HG03060 (cell line): Measurements from ENCODE around the gene ABLIM2.

Source experiments
- ATAC-seq: cut with Tn5 transposase; IDR thresholded peaks from one replicate; pipeline ENCODE4 v1.9.1; 2021; ENCODE audit warnings: low read depth, moderate number of reproducible peaks; ENCODE audit not compliant: unreplicated experiment

ABLIM2 gene

DNA sequence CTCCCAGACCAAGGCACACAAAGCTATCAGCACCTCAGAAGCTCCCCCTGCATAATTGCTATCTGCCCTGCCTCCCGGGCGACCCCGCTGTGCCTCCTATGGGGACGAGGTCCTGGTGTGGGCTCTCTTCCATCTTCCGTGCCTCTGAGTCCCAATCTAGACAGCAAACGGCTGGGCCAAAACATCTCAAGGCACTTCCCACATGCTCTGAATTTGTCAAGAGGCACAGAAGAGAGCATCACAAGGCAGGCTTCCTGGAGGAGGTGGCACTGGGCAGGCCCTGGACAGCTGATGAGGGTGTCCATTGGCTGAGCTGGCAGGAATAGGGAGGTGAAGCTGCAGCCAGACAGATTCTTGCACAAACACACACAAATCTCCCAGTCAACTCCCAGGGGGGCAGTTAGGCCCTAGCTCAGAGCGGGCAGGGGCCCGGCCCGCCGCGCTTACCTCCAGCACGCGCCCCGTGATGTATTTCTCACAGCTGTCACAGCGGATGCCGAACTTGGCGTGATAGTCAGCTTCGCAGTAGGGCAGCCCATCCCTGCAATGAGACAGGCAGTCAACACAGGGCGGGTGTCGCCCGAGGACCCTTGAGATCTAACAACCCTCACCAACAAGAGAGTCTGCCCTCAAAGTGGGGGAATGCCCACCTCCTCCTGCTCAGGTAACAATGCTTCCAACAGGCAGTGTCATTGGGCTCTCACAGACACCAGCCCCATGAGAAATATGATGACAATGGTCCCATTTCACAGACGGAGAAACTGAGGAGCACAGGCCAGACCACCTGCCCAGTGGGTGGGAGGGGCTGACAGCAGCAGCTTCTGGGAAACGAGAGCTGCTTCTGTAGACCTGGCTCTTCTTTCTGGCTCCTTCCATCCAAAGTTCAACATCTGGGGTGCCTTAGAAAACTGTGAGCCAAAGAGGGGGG, 81.2 kb downstream of the ABLIM2 start:
- ATAC-seq, result no peak

DNA sequence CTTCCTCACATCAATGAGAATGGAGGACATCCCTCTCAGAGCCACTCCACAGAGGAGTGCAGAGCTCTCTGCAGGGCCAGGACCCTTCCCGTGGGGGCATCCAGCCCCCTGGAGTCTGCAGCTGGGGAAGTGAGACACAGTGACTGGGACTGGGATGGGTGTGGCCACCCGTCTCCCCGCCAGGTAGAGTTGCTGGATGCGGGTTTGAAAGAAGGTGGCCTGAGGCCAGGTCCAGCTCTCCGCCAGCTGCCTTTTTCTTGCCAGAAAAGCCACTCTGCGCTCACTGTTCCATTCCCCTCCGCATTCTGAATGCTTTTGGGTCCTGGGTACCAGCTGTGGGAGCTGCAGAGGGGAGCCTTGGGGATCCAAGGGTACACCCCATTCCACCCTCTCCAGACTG, 82.6 kb downstream of the ABLIM2 start:
- ATAC-seq, result no peak

DNA sequence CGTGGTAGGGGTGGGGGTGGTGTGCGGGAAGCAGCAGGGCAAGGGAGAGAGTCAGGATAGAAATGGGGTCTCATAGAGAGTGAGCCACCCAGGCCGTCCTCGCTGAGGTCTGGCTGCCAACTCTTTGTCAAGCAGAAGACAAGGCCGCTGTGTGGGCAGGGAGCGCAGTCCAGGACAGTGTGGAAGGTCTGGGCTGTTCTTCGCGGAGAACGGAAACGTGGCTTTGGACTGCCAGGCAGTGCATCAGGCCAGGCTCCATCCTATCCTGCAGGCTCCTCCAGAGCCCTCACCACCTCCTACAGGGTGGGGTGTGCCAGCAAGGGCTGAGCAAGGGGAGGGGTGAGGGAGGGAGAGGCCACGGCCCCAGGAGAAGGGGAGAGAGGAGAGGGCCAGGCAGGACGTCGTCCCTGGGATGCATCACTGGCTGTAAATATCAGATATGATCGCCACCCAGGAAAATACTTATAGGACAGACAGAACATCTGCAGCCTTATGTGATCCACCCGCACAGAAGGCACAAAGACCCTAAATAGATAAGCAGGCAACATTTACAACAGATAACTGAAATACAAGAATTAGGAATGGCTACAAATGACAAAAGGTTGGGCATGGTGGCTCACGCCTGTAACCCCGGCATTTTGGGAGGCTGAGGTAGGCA, 85.3 kb downstream of the ABLIM2 start:
- ATAC-seq, result no peak

DNA sequence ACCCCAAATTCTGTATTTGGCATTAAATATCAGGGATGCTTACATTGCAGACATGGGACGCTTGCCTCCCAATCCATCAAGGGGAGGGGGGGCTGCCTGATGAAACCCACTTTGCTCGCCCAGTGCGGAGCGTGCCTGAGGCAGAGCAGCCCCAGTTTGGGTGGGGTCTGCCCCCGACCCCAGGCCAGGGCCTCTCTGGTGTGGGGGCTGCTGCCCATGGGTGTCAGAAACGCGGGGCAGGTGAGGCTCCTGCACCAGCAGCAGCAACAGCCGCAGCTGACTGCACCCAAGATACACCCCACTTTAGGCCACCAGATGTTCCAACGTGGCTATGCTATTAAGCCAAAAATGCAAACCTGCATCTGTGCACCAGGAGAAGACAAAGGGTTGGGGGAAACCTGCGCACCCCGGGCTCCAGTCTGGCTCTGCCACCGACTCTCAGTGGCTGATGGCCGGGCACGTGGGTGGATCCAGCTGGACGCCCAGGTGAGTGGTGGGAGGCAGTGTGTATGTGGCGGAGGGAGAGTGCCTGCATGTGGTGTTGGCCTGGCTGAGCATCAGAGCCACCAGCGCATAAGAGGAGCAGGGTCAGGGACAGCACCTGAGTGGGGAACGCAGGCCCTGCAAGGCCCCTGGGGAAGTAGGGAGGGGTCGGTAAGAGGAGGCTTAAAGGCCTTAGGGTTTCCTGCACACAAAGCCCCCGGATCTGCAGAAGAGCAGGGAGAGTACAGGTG, 86.2 kb downstream of the ABLIM2 start:
- no peak for ATAC-seq

- no peak for ATAC-seq
Observed at GRCh38 chr4:8071766-8072165, 86.8 kb downstream of the ABLIM2 start.

DNA sequence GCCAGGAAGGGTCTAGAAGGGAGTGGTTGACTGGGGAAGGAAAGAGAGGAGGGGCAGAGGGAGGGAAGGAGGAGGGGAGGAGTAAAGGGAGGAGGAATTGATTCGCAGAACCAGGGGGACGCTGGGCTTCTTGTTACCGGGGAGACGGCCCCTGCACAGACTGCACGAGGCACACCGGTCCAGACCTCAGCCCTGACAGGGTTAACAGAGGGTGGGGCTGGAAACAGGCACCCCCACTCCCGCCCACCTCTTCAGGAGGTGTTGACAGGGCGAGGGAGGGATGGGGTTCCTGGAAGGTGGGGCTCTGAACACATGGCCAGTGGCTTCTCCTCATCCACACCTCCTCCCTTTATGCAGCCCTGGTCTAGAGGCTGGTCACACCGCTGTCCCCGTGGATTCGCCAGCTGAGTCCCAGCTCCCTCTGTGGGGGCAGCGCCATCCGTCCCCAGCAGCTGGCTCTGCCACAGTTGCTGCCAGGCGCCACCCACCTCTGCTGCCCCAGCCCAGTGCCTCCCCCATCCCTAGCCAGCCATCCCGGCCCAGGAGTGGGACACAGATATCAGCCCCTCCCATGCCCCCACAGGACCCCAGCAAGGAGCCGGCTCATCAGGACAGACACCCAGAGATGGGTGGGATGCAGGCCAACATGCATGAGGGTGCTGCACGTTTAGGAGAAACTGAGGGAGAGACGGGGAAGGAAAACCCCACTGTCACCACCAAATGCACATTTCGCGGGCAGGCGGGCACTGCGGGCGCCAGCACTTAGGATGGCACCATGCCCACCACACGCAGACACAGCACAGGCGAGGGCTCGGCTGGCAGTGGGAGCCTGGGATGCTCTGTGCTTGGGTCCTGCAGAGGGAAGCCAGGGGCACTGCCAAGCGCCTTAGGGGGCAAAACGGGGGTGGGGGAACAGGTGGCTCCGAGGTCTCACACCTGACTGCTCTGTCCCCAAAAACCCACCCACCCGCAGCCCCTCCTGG, 87.6 kb downstream of the ABLIM2 start:
- ATAC-seq, result no peak

DNA sequence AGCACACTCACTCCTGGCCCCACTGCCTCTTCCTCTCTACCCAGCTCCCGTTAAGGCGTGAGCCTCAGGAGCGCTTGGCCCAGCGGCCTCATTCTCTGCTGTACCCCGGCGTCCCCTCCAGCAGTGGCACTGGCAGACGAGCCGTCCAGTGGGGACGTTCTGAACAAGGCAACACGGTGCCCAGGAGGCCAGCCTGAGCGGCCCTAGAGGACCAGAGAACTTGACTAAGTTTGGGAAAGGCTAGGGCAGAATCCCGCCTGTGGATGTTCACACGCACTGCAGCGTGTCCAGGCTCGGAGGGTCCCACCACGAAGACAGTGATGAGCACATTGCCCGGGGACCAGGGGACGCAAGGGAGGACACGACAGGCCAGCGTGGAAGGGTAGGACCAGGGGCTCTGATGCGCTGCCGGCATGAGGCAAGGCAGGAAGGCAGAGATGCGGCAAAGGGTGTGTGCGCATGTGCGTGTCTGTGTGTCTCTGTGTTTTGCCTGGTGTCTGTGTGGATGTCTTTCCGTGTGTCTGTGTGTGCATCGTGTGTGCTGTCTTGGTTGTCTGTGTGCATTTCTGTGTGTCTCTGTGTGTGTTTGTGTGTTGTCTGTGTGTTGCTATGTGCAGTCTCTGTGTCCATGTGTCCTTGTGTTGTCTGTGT, 89.4 kb downstream of the ABLIM2 start:
- ATAC-seq, result no peak

DNA sequence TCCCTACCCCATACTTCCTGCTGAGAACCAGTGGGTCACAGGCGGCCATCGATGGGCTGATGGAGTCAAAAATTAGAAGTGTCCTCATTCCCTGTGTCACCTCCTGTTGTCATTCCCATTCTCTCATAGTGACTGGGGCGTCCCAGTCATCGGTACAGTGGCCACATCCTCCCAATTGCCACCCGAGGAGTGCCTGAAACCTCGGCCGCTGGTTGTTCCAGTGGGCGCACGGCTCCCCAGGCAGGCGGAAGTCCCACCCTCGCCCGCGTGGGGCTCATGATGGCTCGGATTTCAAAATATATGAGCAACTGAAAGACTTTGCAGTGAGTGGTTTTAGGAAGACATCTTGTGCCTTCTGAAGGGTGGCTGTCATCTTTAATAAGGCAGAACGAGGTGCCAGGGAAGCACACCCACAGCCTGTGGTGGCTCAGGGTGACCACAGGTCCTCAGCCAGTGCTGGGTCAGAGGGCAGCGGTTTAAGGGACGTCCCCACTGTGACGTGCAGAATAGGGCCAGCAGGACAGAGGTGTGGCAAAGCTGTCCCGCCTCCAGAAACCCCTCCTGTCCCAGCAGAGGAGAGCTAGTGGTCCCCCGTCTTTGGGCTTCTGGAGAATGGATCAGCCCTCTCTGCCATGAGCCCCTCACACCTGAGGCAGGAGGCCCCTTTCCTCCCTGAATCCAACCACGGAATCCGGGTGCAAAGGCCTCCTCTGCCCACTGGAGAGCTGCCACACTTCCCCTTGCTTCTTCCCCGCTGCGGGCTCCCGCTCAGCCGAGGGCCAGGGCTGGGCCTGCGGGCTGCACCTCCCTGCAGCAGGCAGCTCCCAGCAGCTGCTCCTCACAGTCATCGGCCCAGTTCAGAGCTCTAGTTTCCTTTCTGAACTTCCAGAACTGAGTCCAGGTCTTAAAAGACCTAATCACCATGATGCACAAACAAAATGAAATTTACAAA, 90.4 kb downstream of the ABLIM2 start:
- ATAC-seq, result no peak

DNA sequence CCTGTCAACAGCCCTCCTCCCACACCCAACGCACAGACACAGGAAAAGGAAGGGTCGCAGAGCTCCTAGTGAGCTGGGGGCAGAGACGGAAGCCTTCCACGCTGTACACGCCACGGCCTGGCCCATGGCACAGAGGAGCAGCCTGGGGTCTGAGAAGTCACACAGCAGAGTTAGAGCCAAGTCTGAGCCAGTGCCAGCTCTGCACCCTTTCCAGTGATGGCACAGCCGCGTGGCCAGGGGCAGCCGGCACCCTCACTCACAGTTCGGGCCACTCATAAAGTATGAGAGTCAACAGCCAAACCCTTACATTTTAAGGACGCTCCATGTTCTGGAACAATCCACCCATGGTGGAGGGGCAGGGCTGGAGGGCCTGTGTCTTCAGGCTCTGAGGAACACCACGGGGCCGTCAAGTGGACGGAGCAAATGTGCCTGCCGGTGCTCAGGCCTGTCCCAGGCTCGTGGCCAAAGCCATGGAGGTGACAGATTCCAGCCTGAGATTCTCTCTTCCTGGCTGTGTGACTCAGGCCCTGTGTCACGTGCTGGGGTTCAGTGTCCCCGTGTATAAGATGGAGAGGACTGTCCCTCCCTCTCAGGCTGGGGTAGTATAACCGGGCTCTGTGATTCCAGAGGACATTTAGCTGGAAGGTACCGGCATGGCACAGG, 91.2 kb downstream of the ABLIM2 start:
- ATAC-seq, result no peak

DNA sequence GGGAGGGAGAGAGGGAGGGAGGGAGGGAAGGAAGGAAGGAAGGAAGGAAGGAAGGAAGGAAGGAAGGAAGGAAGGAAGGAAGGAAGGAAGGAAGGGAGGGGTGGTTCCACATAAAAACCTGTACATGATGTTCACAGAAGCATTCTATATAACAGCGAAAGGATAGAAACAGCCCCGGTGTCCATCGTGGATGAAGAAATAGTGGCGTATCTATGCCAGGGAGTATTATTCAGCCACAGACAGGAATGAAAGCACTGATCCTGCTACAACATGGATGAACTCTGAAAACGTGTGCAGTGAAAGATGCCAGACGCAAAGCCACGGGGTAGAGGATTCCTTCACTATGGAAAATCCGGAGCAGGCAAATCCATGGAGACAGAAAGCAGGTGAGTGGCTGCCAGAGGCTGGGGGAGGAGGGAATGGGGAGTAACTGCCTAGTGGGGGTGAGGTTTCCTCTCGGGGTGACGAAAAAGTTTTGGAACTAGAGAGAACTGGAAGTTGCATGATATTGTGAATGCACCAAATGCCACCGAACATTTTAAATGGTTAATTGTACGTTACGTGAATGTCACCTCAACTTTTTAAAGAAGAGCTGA, 92.2 kb downstream of the ABLIM2 start:
- no peak for ATAC-seq

- no peak for ATAC-seq
Observed at GRCh38 chr4:8063974-8064563, 94.5 kb downstream of the ABLIM2 start.

GRCh38 chr4:8061573-8061972, 97.0 kb downstream of the ABLIM2 start:
- no peak for ATAC-seq

- no peak for ATAC-seq
Observed at GRCh38 chr4:8061145-8061544, 97.5 kb downstream of the ABLIM2 start.

- ATAC-seq, result no peak
Observed at GRCh38 chr4:8060632-8061031, 98.0 kb downstream of the ABLIM2 start.

DNA sequence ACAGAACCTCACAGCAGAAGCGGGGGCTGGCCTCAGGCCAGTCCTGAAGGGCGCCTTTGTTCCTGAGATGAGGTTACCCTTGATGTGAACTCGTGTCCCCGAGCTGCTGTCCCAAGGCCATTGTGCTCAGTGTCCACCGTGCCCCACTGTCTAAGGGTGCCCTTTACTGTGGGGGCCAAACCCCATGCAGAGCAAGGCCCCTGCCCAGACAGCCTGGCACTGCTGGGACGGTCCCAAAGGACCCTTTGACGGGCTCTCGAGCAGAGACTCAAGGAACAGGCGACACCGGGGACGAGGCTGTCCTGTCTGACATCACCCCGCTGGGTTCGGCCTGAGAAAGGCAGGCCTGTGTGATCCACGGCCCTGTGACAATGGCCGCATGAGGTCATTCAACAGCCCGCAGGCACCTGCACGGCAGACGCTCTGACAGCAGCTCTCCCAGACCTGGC, 100.6 kb downstream of the ABLIM2 start:
- no peak for ATAC-seq

DNA sequence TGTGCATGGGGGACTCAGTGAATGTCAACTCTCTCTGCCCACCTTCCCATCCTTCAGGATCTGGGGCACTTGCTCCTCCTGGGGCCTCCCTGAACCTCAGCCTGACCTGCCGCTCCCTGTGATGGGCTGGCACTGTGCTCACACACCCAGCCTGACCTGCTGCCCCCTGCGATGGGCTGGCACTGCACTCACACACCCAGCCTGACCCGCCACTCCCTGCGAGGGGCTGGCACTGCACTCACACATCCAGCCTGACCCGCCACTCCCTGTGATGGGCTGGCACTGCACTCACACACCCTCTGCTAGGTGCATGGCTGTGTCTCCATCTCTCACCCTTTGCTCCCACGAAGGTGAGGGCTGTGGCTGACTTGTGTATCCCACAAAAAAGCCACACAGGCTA, 103.4 kb downstream of the ABLIM2 start:
- ATAC-seq, result no peak
